OCI-LY3 (cell line): ENCODE measurements around the gene SLC13A1.

ENCODE experiments used
- H2AFZ ChIP-seq: fragments of 200-600, 300-600 bp; shearing (Covaris generic); 2 replicates; pipeline ENCODE4 v1.6.0; 2014; ENCODE audit warnings: antibody characterized with exemption, low read depth, low read length
- H3K27ac ChIP-seq: fragments of 200-600, 300-600 bp; sonication (generic); 2 replicates; pipeline ENCODE4 v1.5.1; 2014; ENCODE audit warnings: mild to moderate bottlenecking, low read length, moderate library complexity, mixed read lengths
- H3K27me3 ChIP-seq: fragments of 200-600, 300-600 bp; sonication (generic); 2 replicates; pipeline ENCODE4 v1.6.1; 2014; ENCODE audit warnings: low read depth, low read length, mixed read lengths
- H3K36me3 ChIP-seq: fragments of 200-600, 300-600 bp; sonication (generic); replicated peaks from 2 replicates; pipeline ENCODE3; 2014; ENCODE audit warnings: low read depth, low read length, mixed read lengths
- H3K4me1 ChIP-seq: fragments of 300-600, 200-600 bp; sonication (generic); 2 replicates; pipeline ENCODE4 v1.6.1; 2014; ENCODE audit warnings: low read length, mixed read lengths
- H3K4me2 ChIP-seq: fragments of 200-600, 300-600 bp; sonication (generic); 2 replicates; pipeline ENCODE4 v1.6.1; 2014; ENCODE audit warnings: low read length, mixed read lengths
- H3K4me3 ChIP-seq: fragments of 300-600, 200-600 bp; sonication (generic); 2 replicates; pipeline ENCODE4 v1.5.1; 2014; ENCODE audit warnings: antibody characterized with exemption, mild to moderate bottlenecking, low read length, moderate library complexity
- H3K79me2 ChIP-seq: fragments of 300-600, 200-600 bp; shearing (Covaris generic); 2 replicates; pipeline ENCODE4 v1.6.1; 2014; ENCODE audit warnings: mild to moderate bottlenecking, low read length, mixed read lengths
- H3K9ac ChIP-seq: fragments of 300-600, 200-600 bp; shearing (Covaris generic); 2 replicates; pipeline ENCODE4 v1.6.0; 2014; ENCODE audit warnings: mild to moderate bottlenecking, low read length, moderate library complexity
- H3K9me3 ChIP-seq: fragments of 200-600, 300-600 bp; shearing (Covaris generic); 2 replicates; pipeline ENCODE4 v1.6.1; 2014; ENCODE audit warnings: low read length, mixed read lengths; ENCODE audit not compliant: insufficient read depth
- H4K20me1 ChIP-seq: fragments of 200-600, 300-600 bp; sonication (generic); 2 replicates; pipeline ENCODE4 v1.6.1; 2016; ENCODE audit warnings: low read length, mixed read lengths; ENCODE audit not compliant: insufficient read depth
- CTCF ChIP-seq: fragments of 200-600, 300-600 bp; sonication (generic); IDR thresholded peaks from 2 replicates; pipeline ENCODE4 v1.5.1; 2014; ENCODE audit warnings: antibody characterized with exemption, low read length, low read depth
- EZH2phosphoT487 ChIP-seq: fragments of 200-600 bp; shearing (Covaris generic); IDR thresholded peaks from 2 replicates; pipeline ENCODE4 v1.6.1; 2018; ENCODE audit warnings: antibody characterized with exemption, mixed run types, low read depth

Gene SLC13A1

GRCh38 chr7:123112833-123113232 lies 86.9 kb downstream of the SLC13A1 start:
- peaks cover 4% of the 10 kb centered on the region for H3K4me1 ChIP-seq
- H3K27ac ChIP-seq: no peak overlapping the region
- no peaks in the 10 kb centered on the region for H3K79me2 ChIP-seq
- H4K20me1 ChIP-seq: no peaks in the 10 kb centered on the region
- no peaks in the 10 kb centered on the region for H3K27me3 ChIP-seq
- H3K4me3 ChIP-seq: no peak overlapping the region
- H3K36me3 ChIP-seq: no peaks in the 10 kb centered on the region
- H3K4me2 ChIP-seq: no peak overlapping the region
- TF ChIP-seq EZH2phosphoT487 (no peak), CTCF (no peak)
- no peak overlapping the region for H3K9ac ChIP-seq
- no peaks in the 10 kb centered on the region for H3K9me3 ChIP-seq
- no peak overlapping the region for H2AFZ ChIP-seq

- Histone ChIP-seq H3K4me3 (no peak overlapping the region), H3K4me2 (no peak overlapping the region), H3K27ac (no peak overlapping the region), H2AFZ (no peak overlapping the region), H3K27me3 (no peaks in the 10 kb centered on the region), H3K4me1 (peaks cover 22% of the 10 kb centered on the region), H4K20me1 (no peaks in the 10 kb centered on the region), H3K79me2 (no peaks in the 10 kb centered on the region), H3K36me3 (no peaks in the 10 kb centered on the region), H3K9ac (no peak overlapping the region), H3K9me3 (no peaks in the 10 kb centered on the region)
- TF ChIP-seq CTCF: no peak
- no peak for TF ChIP-seq EZH2phosphoT487
Measured at GRCh38 chr7:123099712-123100111, 100.1 kb downstream of the SLC13A1 start.

- Histone ChIP-seq H3K4me3 (no peak overlapping the region), H3K27ac (no peak overlapping the region), H3K4me2 (no peak overlapping the region), H3K4me1 (peaks cover 22% of the 10 kb centered on the region), H3K36me3 (no peaks in the 10 kb centered on the region), H3K79me2 (no peaks in the 10 kb centered on the region), H3K27me3 (no peaks in the 10 kb centered on the region), H3K9ac (no peak overlapping the region), H4K20me1 (no peaks in the 10 kb centered on the region), H3K9me3 (peaks cover 5% of the 10 kb centered on the region; the same call in 1 of the 2 replicates), H2AFZ (no peak overlapping the region)
- no peak for TF ChIP-seq CTCF
- no peak for TF ChIP-seq EZH2phosphoT487
Measured at GRCh38 chr7:123096976-123097375, 102.8 kb downstream of the SLC13A1 start.

- no peak for TF ChIP-seq EZH2phosphoT487
- no peak overlapping the region for H3K4me3 ChIP-seq
Measured at GRCh38 chr7:123096434-123096833, 103.3 kb downstream of the SLC13A1 start.

More at GRCh38 chr7:123096434-123096833, 103.3 kb downstream of the SLC13A1 start:
- Histone ChIP-seq H3K27me3 (no peaks in the 10 kb centered on the region), H3K27ac (no peak overlapping the region), H3K9me3 (peaks cover 5% of the 10 kb centered on the region; the same call in 1 of the 2 replicates), H3K9ac (no peak overlapping the region), H4K20me1 (no peaks in the 10 kb centered on the region), H3K4me1 (peaks cover 22% of the 10 kb centered on the region), H3K36me3 (no peaks in the 10 kb centered on the region), H3K4me2 (peak overlapping the region; percentile 46), H3K79me2 (no peaks in the 10 kb centered on the region), H2AFZ (no peak overlapping the region)
